H1 (cell line): ENCODE measurements around the gene ACOT7. TPM values are rescaled to one million over a fixed set of nuclear protein-coding genes. Genes with fewer than 3 reads are reported as not detected.
A peak's percentile ranks its signal among the peaks of the same experiment; 100 is the strongest.

Source experiments
- CTCF ChIA-PET: fragments of 300-600 bp; sonication (Branson Sonifier 250); formaldehyde crosslinking; loops from one replicate; lab custom pipeline; 2021; ENCODE audit not compliant: partially characterized antibody; lab: Charles Lee
- POLR2A ChIA-PET: fragments of 300-600 bp; sonication (Branson Sonifier 250); formaldehyde crosslinking; loops from one replicate; lab custom pipeline; 2021; ENCODE audit warnings: inconsistent platforms; ENCODE audit not compliant: partially characterized antibody; lab: Charles Lee
- DNase-seq, 2 experiments: peaks; one replicate each; pipeline versions ENCODE4 v3.0.0 to v3.0.0-alpha.2; 2010 to 2022; ENCODE audit warnings: low spot score in 2 of 2, low read depth in 1 of 2, mixed read lengths in 1 of 2
- FAIRE-seq: peaks from 2 replicates; lab custom pipeline; 2011; peaks lifted over from hg19 to GRCh38; lab: Jason Lieb, UNC
- H2AFZ ChIP-seq: 2 replicates; pipeline ENCODE4 v1.8.1; 2012; ENCODE audit warnings: low read length, inconsistent platforms
- H2AK5ac ChIP-seq: 2 replicates; pipeline ENCODE4 v1.6.1; 2013; ENCODE audit warnings: low read depth, low read length
- H2BK120ac ChIP-seq: replicated peaks from 2 replicates; pipeline ENCODE3; 2013; ENCODE audit warnings: low read depth, low read length, inconsistent platforms
- H2BK12ac ChIP-seq: 2 replicates; pipeline ENCODE4 v1.6.1; 2013; ENCODE audit warnings: low read depth, low read length
- H2BK15ac ChIP-seq: 2 replicates; pipeline ENCODE4 v1.6.1; 2013; ENCODE audit warnings: low read length
- H2BK20ac ChIP-seq: 2 replicates; pipeline ENCODE4 v1.6.1; 2013; ENCODE audit warnings: low read length
- H2BK5ac ChIP-seq: 2 replicates; pipeline ENCODE4 v1.6.1; 2013; ENCODE audit warnings: low read depth, low read length
- H3K14ac ChIP-seq: 2 replicates; pipeline ENCODE4 v1.6.1; 2013; ENCODE audit warnings: inconsistent platforms; ENCODE audit not compliant: insufficient read length
- H3K18ac ChIP-seq: 2 replicates; pipeline ENCODE4 v1.6.1; 2013; ENCODE audit warnings: low read length; ENCODE audit errors: extremely low read depth
- H3K23ac ChIP-seq: 2 replicates; pipeline ENCODE4 v1.6.1; 2013; ENCODE audit warnings: inconsistent platforms; ENCODE audit not compliant: insufficient read length
- H3K23me2 ChIP-seq: 2 replicates; pipeline ENCODE4 v1.6.1; 2013; ENCODE audit warnings: low read depth, low read length
- H3K27ac ChIP-seq: 2 replicates; pipeline ENCODE4 v1.6.1; 2011; ENCODE audit warnings: low read depth, low read length, inconsistent platforms
- H3K27me3 ChIP-seq, 4 experiments: replicated peaks in 1 of 4; 1 replicate in 1 of 4; 2 replicates in 3 of 4; pipeline versions ENCODE4 v1.6.1 to v1.8.1; 2011 to 2013; ENCODE audit warnings: low read length in 3 of 4, mild to moderate bottlenecking in 3 of 4, inconsistent platforms in 2 of 4, mixed read lengths in 2 of 4, moderate library complexity in 1 of 4; ENCODE audit not compliant: control insufficient read depth in 3 of 4, insufficient read depth in 3 of 4; ENCODE audit errors: extremely low read depth in 1 of 4
- H3K36me3 ChIP-seq, 4 experiments: 2 replicates each; pipeline versions ENCODE4 v1.6.1 to v1.8.1; 2011 to 2013; ENCODE audit warnings: mild to moderate bottlenecking in 4 of 4, low read length in 3 of 4, moderate library complexity in 2 of 4, control low read depth in 1 of 4, inconsistent platforms in 1 of 4; ENCODE audit not compliant: insufficient read depth in 4 of 4, control insufficient read depth in 2 of 4
- H3K4ac ChIP-seq: replicated peaks from 2 replicates; pipeline ENCODE3; 2013; ENCODE audit warnings: low read length, low read depth, mixed read lengths, inconsistent platforms; ENCODE audit not compliant: insufficient read length
- H3K4me1 ChIP-seq, 4 experiments: replicated peaks in 1 of 4; 1 replicate in 1 of 4; 2 replicates in 3 of 4; pipeline versions ENCODE4 v1.6.1 to v1.8.1; 2011 to 2013; ENCODE audit warnings: low read length in 3 of 4, inconsistent platforms in 2 of 4, mixed read lengths in 1 of 4; ENCODE audit not compliant: insufficient read depth in 4 of 4, control insufficient read depth in 3 of 4
- H3K4me2 ChIP-seq, 2 experiments: 2 replicates each; pipeline versions ENCODE4 v1.6.1 to v1.8.1; 2011 to 2013; ENCODE audit warnings: low read depth in 2 of 2, low read length in 2 of 2, control low read depth in 1 of 2, inconsistent platforms in 1 of 2, mild to moderate bottlenecking in 1 of 2; ENCODE audit not compliant: insufficient read depth in 1 of 2
- H3K4me3 ChIP-seq, 4 experiments: fragments of 200-600, 300-600 bp in 1 of 4; sonication (generic), shearing (Covaris generic), sonication (Bioruptor Twin) in 1 of 4; 2 replicates each; pipeline versions ENCODE4 v1.5.1 to v1.8.1; 2011 to 2016; ENCODE audit warnings: low read length in 4 of 4, low read depth in 3 of 4, control low read depth in 2 of 4, inconsistent platforms in 2 of 4, mild to moderate bottlenecking in 2 of 4, mixed read lengths in 1 of 4, moderate library complexity in 1 of 4; ENCODE audit not compliant: insufficient read depth in 2 of 4; ENCODE audit errors: extremely low read depth in 1 of 4
- H3K56ac ChIP-seq: replicated peaks from 2 replicates; pipeline ENCODE3; 2013; ENCODE audit warnings: low read depth, mild to moderate bottlenecking, mixed read lengths, low read length, inconsistent platforms; ENCODE audit not compliant: insufficient read length
- H3K79me1 ChIP-seq: 2 replicates; pipeline ENCODE4 v1.6.1; 2013; ENCODE audit warnings: low read depth, low read length, control low read depth
- H3K79me2 ChIP-seq, 2 experiments: 2 replicates each; pipeline versions ENCODE4 v1.6.1 to v1.8.1; 2012 to 2013; ENCODE audit warnings: low read length in 2 of 2, mild to moderate bottlenecking in 2 of 2, inconsistent platforms in 1 of 2; ENCODE audit not compliant: insufficient read depth in 2 of 2, control insufficient read depth in 1 of 2
- H3K9ac ChIP-seq, 4 experiments: replicated peaks in 1 of 4; 1 replicate in 1 of 4; 2 replicates in 3 of 4; pipeline versions ENCODE4 v1.6.1 to v1.8.1; 2011 to 2013; ENCODE audit warnings: low read depth in 3 of 4, low read length in 3 of 4, control low read depth in 2 of 4, mild to moderate bottlenecking in 2 of 4, moderate library complexity in 2 of 4, inconsistent platforms in 1 of 4; ENCODE audit errors: extremely low read depth in 1 of 4
- H3K9me3 ChIP-seq, 2 experiments: 2 replicates each; pipeline versions ENCODE4 v1.6.1 to v1.8.1; 2012 to 2013; ENCODE audit warnings: mild to moderate bottlenecking in 2 of 2, moderate library complexity in 2 of 2, control low read depth in 1 of 2, inconsistent platforms in 1 of 2, low read depth in 1 of 2, low read length in 1 of 2, mixed read lengths in 1 of 2; ENCODE audit not compliant: insufficient read depth in 2 of 2
- H4K20me1 ChIP-seq, 2 experiments: replicated peaks in 1 of 2; 2 replicates each; pipeline versions ENCODE3 to v1.8.1; 2011 to 2013; ENCODE audit warnings: inconsistent platforms in 2 of 2, low read length in 2 of 2, mild to moderate bottlenecking in 1 of 2; ENCODE audit not compliant: insufficient read depth in 2 of 2, control insufficient read depth in 1 of 2
- H4K5ac ChIP-seq: 2 replicates; pipeline ENCODE4 v1.6.1; 2013; ENCODE audit warnings: low read length, low read depth, mixed read lengths, inconsistent platforms; ENCODE audit not compliant: insufficient read length
- H4K8ac ChIP-seq: 2 replicates; pipeline ENCODE4 v1.8.0; 2013; ENCODE audit warnings: mild to moderate bottlenecking, moderate library complexity, low read length, inconsistent platforms; ENCODE audit not compliant: insufficient read depth; ENCODE audit errors: extremely low read depth
- H4K91ac ChIP-seq: replicated peaks from 2 replicates; pipeline ENCODE3; 2013; ENCODE audit warnings: low read length, mixed read lengths, inconsistent platforms; ENCODE audit not compliant: insufficient read length
- ASH2L ChIP-seq: fragments of 200-600, 300-600 bp; sonication (generic); IDR thresholded peaks from one replicate; pipeline ENCODE4 v1.7.1; 2017; ENCODE audit warnings: low read length
- BRCA1 ChIP-seq: IDR thresholded peaks from 2 replicates; pipeline ENCODE4 v1.6.1; 2012; ENCODE audit warnings: low read depth, low read length, improper control_type of control experiment
- CTBP2 ChIP-seq: IDR thresholded peaks from 2 replicates; pipeline ENCODE4 v1.7.0; 2011; ENCODE audit warnings: borderline replicate concordance, mild to moderate bottlenecking, moderate library complexity, mixed read lengths, low read length; ENCODE audit not compliant: insufficient read depth, insufficient read length
- KDM1A ChIP-seq: fragments of 200-600, 300-600 bp; sonication (generic); IDR thresholded peaks from 2 replicates; pipeline ENCODE4 v1.7.1; 2016; ENCODE audit warnings: mild to moderate bottlenecking, low read length, borderline replicate concordance
- KDM5A ChIP-seq: fragments of 200-600 bp; IDR thresholded peaks from 2 replicates; pipeline ENCODE4 v1.7.1; 2012; ENCODE audit warnings: mild to moderate bottlenecking, low read length, inconsistent platforms, mixed read lengths
- RAD21 ChIP-seq, 2 experiments: IDR thresholded peaks in 1 of 2; conservative IDR thresholded peaks in 1 of 2; 2 replicates each; pipeline ENCODE4 v1.6.1; 2011; ENCODE audit warnings: low read depth in 2 of 2, low read length in 2 of 2, improper control_type of control experiment in 1 of 2, inconsistent platforms in 1 of 2, mild to moderate bottlenecking in 1 of 2, moderate library complexity in 1 of 2
- SAP30 ChIP-seq: fragments of 300-600 bp; sonication (generic); IDR thresholded peaks from 2 replicates; pipeline ENCODE4 v1.7.1; 2012; ENCODE audit warnings: low read length, moderate library complexity, mild to moderate bottlenecking, inconsistent platforms; ENCODE audit not compliant: insufficient read depth, insufficient replicate concordance
- SRF ChIP-seq: IDR thresholded peaks from 2 replicates; pipeline ENCODE4 v1.6.1; 2011; ENCODE audit warnings: mild to moderate bottlenecking, low read depth, low read length, moderate library complexity
- WGBS, 2 experiments: shearing (Covaris generic) in 1 of 2; methylation state at CpG; one replicate each; pipeline versions ENCODE4 v1.1.6 to v1.1.7; 2013 to 2015; ENCODE audit warnings: low lambda C conversion rate in 2 of 2, mixed read lengths in 2 of 2, inconsistent platforms in 1 of 2, low coverage in 1 of 2, missing lambda C conversion rate in 1 of 2; ENCODE audit not compliant: insufficient replicate concordance in 2 of 2, insufficient coverage in 1 of 2, insufficient read length in 1 of 2; ENCODE audit errors: extremely low coverage in 1 of 2, missing lambda C conversion rate in 1 of 2; 5-methylcytosine and 5-hydroxymethylcytosine counted together
- polyA plus RNA-seq, 7 experiments: library from polyadenylated mRNA; depleted of rRNA in 3 of 7; stranded (reverse) in 5 of 7; unstranded in 2 of 7; fragments of >200 nt in 5 of 7; fragments of 200-250 nt in 2 of 7; gene quantifications; 1 replicate in 5 of 7; 2 replicates in 1 of 7; 4 replicates in 1 of 7; pipeline versions ENCODE4 v1.2.1 to v1.2.3, GENCODE V29; 2011 to 2013; ENCODE audit warnings: missing spikeins in 2 of 7, mixed read lengths in 2 of 7
- total RNA-seq: library from RNA; stranded (reverse); fragmentation: NEBNext Ultra II Directional; extraction: Animal tissue kit (Norgen Biotek cat#: 25700); gene quantifications from 2 replicates; pipeline ENCODE4 v1.2.1, GENCODE V29; 2021

The ACOT7 gene
- total and polyA plus RNA-seq, 2 of the 8 experiments (the other 6 are each of a cell fraction or from before 2014, with no cell fraction given): 151 to 214 TPM

DNA sequence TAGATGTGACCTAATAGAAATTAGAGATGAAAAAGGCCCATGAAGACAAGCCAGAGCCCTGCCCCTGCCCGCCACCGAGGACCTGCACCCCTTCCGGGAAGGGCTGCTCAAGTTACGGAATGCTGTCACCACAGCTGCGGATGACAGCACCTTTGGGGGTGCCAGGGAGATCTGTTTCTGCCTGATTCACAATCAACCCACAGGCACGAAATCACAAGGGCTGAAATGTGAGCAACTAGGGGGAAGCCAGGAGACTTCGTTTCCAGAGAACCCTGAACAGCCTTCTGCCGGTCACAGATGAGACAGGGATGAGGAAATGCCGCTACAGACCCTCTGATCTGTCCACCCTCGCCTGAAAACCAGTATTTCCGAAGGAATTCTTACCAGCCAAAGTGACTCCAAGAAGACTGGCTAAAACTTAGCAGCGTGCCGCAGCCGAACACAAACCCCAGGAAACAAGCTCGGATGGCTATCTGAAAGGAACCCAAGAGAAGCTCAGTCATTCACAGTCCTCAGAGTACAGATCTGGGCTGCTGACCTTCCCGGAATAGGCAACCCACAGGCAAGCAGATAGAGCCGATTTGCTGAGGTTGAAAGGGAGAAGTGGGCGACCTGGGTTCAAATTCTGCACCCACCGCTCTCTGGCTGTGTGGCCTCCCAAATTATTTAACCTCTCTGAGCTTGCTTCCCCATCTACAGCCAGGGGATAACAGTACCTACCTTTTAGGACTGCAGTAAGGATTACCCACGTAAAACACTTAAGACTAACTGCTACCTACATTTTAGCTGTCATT, 158.9 kb downstream of the ACOT7 start:
- DNase-seq: no peak
- H3K4me3 ChIP-seq: peak overlapping the region; percentile 77 to 94 (median 86)
- peaks cover 0 to 20% (median 15%) of the 10 kb centered on the region in 4 experiments; a peak in 6 of 7 replicates for H3K4me1 ChIP-seq
- H3K4me2 ChIP-seq: peak overlapping the region; percentile 80 to 85
- peaks cover 13 to 42% (median 28%) of the 10 kb centered on the region in 4 experiments; a peak in 6 of 8 replicates for H3K36me3 ChIP-seq
- peak overlapping the region; percentile 65 to 96 (median 94) for H3K9ac ChIP-seq
- H3K23ac ChIP-seq: no peak overlapping the region
- peak overlapping the region; percentile 2; the same call in 1 of the 2 replicates for H3K27ac ChIP-seq
- H2BK120ac ChIP-seq: no peak overlapping the region
- H2BK12ac ChIP-seq: no peak overlapping the region
- no peaks in the 10 kb centered on the region for H3K9me3 ChIP-seq
- H2BK20ac ChIP-seq: no peak overlapping the region
- H3K79me2 ChIP-seq: peaks cover 6 to 40% of the 10 kb centered on the region in 2 experiments
- H4K20me1 ChIP-seq: peaks cover 12 to 13% of the 10 kb centered on the region in 2 experiments
- no peak overlapping the region for H2AK5ac ChIP-seq
- H3K79me1 ChIP-seq: peaks cover 10% of the 10 kb centered on the region
- H3K56ac ChIP-seq: no peak overlapping the region
- CTCF ChIA-PET: interaction anchor here (0.8 to 19.1 kb wide), 9 partner anchors 9 to 113 kb away, joined by 3 to 353 read pairs (median 5); partner anchors contain the start of genes RNF207 and RPL22
- 0 out of 2 replicates have a peak, but pooled peaks cover 5% of the 10 kb centered on the region for H3K23me2 ChIP-seq
- no peak overlapping the region for H2AFZ ChIP-seq
- no peak overlapping the region for H4K5ac ChIP-seq
- H3K14ac ChIP-seq: no peak overlapping the region
- H3K27me3 ChIP-seq: no peaks in the 10 kb centered on the region
- FAIRE-seq: no peak
- H4K8ac ChIP-seq: no peak overlapping the region
- H2BK15ac ChIP-seq: no peak overlapping the region
- no peak overlapping the region for H3K18ac ChIP-seq
- POLR2A ChIA-PET: interaction anchor here (1.0 to 6.9 kb wide), 11 partner anchors 9 to 113 kb away, joined by 3 to 78 read pairs (median 6); partner anchors contain the start of genes HES3 and RNF207
- no peak overlapping the region for H4K91ac ChIP-seq
- no peak overlapping the region for H3K4ac ChIP-seq
- H2BK5ac ChIP-seq: no peak overlapping the region
- WGBS, 2 experiments: 67% methylated on average over 20 of the region's 20 CpGs; no CpG with 5 or more reads in 1 of the 2 experiments
- TF ChIP-seq BRCA1 (no peak), KDM5A (no peak), RAD21 (IDR thresholded peaks at IDR 0.05 in 1 of 2, conservative IDR thresholded peaks at IDR 0.05 in 1 of 2; ENCODE audit: low read depth in 2 of 2, low read length in 2 of 2) (no peak), SRF (no peak), SAP30 (no peak), ASH2L (no peak), CTBP2 (no peak), KDM1A (no peak)
